Stimulated activated CD4-positive, alpha-beta T cell treated with anti-CD3 and anti-CD28 coated beads, Interleukin-15, amount 100 ng/mL, for 1 hour (primary cell): ENCODE results near the gene CROCC.
"Not testable (repeated sequence)": the region's sequence is repeated elsewhere in the genome, so short reads cannot be mapped to it uniquely, and the experiment has no call there.

Experiments used
- DNase-seq, 2 donors: peaks; one replicate each; pipeline ENCODE4 v3.0.0-alpha.2; 2020; ENCODE audit warnings: low read depth in 1 of 2, low spot score in 1 of 2

Gene CROCC

DNA sequence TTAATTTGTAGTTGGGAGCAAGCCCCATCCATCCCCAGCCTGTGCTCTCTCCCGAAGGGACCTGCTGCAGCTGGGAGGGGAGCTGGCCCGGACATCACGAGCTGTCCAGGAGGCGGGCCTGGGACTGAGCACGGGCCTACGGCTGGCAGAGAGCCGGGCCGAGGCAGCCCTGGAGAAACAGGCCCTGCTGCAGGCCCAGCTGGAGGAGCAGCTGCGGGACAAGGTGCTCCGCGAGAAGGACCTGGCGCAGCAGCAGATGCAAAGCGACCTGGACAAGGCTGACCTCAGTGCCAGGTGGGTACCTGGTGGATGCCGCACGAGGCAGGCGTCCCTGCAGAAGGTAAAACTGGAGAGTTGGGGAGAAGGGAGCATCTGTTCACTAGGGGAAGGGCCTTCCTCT is 14.8 kb downstream of the CROCC start:
- not testable (repeated sequence) for DNase-seq

DNA sequence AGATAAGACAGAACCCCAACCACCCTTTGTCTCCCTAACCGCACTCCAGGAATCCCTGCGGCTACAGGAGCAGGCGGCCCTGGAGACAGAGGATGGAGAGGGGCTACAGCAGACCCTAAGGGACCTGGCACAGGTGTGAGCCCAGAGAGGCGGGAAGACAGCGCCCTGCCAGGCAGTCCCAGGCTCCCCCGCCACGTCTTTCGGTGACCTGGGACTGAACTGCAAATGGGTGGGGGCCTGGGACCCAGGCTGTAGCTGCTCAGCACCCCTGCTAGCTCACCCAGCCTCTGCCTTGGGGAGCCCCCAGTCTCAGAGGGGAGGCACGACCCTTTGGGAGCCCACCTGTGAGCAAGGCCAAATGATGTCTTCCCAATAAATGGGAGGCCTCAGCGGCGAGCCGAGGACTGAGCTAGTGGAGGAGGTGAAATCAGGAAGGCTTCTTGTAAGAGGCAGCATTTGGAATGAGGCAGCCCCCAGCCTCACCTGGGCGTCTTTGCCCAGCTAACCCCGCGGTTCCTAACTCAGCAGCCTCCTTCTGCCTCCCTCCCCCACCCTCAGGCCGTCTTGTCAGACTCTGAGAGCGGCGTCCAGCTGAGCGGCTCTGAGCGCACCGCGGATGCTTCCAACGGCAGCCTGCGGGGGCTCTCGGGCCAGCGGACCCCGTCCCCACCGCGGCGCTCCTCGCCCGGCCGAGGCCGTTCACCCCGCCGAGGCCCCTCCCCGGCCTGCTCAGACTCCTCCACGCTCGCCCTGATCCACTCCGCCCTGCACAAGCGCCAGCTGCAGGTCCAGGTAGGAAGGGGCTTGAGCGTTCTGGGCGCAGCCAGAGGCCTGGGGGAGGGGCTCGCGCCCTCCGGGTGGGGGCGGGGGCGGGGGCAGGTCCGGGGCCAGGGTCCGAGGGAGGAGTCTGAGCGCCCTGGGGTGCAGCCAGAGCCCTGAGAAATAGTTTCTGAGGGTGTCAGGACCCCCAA is 16.9 kb downstream of the CROCC start:
- no peak for DNase-seq

DNA sequence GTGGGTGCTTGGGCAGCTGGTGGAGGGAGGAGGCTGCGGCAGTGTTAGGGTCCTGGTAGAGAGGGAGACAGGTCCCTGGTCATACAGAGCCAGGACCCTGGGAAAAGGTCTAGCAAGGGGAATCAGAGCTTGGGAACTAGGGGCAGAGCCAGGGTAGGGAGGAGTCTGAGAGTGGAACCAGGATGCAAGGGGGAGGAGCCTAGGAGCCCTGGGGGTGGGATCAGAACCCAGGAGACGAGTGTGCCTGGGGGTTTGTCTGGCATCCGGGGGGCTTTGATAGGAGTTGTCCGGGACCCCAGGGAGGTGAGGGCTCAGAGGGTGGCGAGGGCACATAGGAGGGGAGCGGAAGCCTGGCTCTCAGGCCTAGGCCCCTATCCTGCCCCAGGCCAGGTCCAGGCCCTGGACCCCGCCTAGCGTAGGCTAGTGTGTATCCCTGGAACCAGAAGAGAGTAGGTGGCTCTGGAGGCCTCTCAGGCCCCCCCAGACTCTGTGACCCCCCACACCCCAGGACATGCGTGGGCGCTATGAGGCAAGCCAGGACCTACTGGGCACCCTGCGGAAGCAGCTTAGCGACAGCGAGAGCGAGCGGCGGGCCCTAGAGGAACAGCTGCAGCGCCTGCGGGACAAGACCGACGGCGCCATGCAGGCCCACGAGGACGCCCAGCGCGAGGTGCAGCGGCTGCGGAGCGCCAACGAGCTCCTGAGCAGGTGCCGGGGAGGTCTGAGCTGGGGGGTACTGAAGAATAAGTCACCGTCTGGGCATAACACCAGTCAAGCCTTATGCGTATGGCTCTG is 17.9 kb downstream of the CROCC start:
- not testable (repeated sequence) for DNase-seq

DNA sequence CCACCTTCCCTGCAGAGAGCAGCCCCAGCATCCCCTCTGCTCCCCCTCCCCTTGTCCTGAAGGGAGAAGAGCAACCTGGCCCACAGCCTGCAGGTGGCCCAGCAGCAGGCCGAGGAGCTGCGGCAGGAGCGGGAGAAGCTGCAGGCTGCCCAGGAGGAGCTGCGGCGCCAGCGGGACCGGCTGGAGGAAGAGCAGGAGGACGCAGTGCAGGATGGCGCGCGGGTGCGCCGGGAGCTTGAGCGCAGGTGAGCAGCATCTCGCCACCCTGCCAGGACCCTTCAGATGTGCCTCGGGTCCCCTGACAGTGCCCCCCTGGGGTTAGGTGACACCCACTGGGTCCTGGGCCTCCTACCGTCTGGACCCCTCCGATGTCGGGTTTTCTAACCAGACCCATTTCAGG is 22.3 kb downstream of the CROCC start:
- no peak for DNase-seq

DNA sequence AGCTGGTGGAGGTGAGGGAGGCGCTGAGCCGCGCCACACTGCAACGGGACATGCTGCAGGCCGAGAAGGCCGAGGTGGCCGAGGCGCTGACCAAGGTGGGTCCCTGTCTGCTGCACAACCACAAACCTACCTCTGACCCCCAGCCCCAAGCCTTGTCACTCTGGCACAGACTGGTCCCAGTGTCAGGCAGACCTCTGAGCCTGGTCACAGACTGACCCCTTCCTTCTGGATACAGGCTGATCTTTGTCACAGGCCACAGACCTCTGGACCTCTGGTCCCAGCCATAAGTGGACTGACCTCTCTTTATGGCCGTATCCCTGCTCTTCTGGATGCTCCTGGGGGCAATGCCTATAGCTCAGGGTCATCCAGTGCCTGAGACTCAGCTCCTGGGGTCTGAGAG is 23.8 kb downstream of the CROCC start:
- DNase-seq, result not testable (repeated sequence)

DNA sequence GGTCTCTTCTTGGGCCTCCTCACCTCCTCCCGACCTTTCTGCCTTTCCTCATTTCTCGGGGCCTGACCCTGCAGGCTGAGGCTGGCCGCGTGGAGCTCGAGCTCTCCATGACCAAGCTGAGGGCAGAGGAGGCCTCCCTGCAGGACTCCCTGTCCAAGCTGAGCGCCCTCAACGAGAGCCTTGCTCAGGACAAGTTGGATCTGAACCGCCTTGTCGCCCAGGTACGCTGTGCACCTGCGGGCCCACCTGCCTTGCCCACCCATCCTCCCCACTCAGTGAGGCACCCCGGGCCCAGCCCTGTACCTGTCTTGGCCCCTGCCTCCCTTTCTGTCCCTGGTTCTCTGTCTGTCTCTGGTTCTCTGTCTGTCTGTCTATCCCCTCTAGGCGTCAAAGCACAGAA is 24.5 kb downstream of the CROCC start:
- DNase-seq, result not testable (repeated sequence)

DNA sequence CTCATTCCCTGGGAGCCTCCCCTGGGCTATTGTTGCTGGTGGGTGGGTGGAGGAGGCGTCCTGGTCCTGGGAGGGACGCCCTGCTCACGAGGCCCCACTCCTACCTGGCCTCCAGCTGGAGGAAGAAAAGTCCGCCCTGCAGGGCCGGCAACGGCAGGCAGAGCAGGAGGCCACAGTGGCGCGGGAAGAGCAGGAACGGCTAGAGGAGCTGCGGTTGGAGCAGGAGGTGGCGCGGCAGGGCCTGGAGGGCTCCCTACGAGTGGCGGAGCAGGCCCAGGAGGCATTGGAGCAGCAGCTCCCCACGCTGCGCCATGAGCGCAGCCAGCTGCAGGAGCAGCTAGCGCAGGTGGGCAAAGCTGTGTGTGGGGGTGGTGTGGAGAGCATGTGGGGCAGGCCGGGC is 24.9 kb downstream of the CROCC start:
- no peak for DNase-seq

DNA sequence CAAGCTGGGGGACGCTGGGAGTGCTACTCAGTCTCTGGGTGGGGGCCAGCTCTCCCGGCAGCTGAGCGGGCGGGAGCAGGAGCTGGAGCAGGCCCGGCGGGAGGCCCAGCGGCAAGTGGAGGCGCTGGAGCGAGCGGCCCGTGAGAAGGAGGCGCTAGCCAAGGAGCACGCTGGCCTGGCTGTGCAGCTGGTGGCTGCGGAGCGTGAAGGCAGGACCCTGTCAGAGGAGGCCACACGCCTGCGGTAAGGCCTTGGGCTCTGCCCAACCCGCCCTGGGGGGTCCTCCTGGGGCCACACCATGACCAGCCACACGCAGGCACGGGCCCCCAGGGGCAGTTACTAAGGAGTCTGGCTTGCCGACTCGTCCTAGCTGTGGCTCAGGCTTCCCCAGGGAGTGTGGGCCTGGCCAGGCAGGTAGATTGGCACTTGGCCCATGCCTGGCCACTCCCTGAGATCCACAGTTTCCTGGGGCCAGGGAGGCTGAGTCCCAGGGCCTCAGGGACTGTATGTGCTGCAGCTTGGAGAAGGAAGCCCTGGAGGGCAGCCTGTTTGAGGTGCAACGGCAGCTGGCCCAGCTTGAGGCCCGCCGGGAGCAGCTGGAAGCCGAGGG is 26.7 kb downstream of the CROCC start:
- DNase-seq, result not testable (repeated sequence)

DNA sequence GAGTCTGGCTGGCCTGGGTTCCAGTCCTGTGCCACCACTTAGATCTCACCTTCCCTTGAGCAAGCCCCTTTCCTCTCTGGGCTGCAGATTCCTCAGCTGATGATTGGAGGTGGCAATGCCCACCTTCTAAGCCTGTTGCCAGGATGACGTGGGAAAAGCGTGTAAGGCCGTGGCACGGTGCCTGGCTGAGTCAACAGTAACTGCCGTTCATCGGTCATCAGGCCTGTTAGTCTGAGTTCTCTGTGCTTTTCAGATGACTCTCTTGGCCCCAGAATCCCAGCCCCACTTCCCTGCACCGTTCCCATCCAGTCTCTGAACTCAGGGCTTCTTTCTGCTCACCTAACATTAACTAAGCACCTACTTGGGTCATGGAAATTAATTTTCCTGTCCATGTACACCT is 27.3 kb downstream of the CROCC start:
- not testable (repeated sequence) for DNase-seq

DNA sequence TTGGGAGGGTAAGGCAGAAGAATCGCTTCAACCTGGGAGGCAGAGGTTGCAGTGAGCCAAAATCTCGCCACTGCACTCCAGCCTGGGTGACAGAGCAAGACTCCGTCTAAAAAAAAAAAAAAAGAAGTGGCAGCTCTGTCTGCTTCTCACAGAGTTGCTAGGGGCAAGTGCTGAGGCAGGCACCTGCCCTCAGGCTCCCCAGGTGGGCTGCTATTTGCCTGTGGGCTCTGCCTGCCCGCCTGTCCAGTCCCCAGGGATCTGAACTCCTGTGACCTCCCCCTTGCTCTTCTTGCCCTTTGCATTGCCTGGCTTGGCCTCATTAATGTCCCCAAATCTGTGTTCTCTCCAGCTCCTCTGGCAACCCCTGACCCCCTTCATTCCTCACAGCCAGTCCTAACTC is 30.6 kb downstream of the CROCC start:
- not testable (repeated sequence) for DNase-seq

DNA sequence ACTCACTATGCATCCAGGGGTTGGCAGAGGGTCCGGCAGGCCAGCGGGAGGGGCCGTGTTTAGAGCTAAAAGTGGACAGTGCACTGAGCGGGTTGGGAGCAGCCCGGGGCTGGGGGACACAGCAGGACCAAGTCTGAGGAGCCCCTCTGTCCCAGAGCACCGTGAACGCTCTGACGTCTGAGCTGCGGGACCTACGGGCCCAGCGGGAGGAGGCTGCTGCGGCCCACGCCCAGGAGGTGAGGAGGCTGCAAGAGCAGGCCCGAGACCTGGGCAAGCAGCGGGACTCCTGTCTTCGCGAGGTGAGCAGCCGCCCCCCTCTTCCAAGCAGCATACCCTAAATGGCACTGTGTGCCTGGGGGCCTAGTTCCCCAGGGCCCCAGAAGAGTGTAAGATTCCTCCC is 32.8 kb downstream of the CROCC start:
- no peak for DNase-seq

DNA sequence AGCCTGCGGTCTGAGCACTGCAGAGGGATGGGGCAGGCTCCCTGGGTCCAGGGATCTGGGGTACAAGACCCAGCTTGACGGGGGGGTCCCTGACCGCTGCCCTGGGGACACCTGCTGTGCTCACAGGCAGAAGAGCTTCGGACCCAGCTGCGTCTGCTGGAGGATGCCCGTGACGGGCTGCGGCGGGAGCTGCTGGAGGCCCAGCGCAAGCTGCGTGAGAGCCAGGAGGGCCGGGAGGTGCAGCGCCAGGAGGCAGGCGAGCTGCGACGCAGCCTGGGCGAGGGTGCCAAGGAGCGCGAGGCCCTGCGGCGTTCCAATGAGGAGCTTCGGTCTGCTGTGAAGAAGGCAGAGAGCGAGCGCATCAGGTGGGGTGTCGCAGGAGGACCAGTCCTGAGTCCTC is 33.5 kb downstream of the CROCC start:
- no peak for DNase-seq

DNA sequence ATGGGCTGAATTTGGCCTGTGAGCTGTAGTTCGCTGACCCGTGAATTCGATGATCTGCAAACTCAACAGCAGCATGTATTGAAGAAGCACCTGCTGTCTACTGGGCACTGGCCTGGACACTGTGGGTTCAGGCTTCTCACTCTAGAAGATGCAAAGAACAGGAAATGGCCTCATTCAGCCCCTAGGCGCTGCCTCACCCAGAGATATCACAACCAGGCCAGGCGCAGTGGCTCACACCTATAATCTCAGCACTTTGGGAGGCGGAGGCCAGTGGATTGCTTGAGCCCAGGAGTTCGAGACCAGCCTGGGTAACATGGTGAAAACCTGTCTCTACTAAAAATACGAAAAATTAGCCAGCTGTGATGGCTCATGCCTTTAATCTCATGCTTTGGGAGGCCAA is 35.0 kb downstream of the CROCC start:
- no peak for DNase-seq

DNA sequence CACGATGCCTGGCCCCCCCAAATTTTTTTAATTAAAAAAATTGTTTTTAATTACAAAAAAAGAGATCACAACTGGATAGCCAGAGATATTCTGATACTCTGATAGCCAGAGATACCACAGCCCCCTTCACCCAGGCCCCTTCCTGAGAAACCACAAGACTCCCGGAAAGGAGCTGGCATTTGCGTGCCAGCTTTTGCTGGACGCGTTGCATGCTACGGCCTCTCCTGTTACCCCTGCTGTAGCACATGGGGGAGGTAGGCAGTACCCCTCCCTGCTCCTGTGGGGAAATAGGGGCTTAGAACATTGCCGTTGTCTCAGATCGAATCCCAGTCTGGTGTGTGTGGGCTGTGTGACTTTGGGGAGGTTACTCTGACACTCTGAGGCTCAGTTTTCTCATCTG is 36.0 kb downstream of the CROCC start:
- DNase-seq, result no peak

DNA sequence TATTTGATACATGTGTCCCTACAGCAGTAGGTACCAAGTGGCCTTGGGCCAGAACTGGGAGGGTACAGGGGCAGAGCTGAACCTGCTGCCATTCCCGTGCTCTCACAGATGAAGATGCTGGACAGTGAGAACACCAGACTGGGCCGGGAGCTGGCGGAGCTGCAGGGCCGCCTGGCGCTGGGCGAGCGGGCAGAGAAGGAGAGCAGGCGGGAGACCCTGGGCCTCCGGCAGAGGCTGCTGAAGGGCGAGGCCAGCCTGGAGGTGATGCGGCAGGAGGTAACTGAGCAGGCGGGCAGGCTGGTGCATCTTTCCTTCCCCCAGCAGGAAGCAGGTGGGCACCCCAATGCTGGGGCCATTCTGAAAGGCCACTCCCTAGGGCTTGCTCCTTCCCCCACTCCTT is 36.7 kb downstream of the CROCC start:
- no peak for DNase-seq

DNA sequence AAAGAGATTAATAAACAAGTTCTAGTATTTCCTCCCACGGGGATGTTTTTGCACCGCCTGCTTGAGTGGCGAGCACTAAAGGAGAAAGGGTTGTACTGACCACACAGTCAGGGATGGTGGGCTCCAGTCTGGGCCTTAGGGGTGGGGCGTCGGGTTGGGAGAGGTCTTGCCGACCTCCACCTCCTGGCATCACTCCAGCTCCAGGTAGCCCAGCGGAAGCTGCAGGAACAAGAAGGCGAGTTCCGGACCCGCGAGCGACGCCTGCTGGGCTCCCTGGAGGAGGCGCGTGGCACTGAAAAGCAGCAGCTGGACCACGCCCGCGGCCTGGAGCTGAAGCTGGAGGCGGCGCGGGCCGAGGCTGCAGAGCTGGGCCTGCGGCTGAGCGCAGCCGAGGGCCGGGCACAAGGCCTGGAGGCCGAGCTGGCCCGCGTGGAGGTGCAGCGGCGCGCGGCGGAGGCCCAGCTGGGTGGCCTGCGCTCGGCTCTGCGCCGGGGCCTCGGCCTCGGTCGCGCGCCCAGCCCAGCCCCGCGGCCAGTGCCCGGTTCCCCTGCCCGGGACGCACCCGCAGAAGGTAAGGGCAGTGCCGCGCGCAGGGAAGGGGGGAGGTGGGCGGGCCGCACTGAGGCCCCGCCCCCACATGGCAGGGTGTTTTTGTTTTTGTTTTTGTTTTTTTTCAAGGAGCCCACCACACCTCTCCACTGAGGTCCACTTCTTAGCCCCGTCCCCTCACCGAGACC is 39.0 kb downstream of the CROCC start:
- DNase-seq, result peak; percentile 52 to 66

DNA sequence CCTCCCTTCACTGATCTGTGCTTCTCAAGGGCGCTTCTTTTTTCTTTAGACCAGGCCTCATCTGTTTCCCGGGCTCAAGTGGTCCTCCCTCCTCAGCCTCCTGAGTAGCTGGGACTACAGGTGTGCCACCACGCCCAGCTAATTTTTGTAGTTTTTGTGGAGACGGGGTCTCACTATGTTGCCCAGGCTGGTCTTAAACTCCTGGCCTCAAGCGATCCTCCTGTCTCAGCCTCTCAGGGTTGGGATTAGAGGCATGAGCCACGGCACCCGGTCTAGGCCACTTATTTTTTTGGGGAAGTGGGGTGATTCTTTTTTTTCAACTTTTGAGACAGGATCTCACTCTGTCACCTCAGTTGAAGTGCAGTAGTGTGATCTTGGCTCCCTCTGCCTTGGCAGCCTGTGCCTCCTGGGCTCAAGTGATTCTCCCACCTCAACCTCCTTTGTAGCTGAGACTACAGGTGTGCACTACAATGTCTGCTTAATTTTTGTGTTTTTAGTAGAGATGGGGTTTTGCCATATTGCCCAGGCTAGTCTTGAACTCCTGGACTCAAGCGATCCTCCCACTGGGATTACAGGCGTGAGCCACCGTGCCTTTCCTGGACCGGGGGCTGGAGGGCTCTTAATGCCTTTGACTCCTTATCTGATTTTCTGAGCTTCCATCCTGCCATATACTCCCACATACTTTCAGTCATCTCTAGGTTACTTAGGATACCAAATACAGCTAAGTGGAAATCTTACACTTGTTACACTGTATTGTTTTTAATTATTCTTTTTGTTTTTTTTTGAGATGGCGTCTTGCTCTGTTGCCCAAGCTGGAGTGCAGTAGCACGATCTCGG is 39.8 kb downstream of the CROCC start:
- no peak for DNase-seq

DNA sequence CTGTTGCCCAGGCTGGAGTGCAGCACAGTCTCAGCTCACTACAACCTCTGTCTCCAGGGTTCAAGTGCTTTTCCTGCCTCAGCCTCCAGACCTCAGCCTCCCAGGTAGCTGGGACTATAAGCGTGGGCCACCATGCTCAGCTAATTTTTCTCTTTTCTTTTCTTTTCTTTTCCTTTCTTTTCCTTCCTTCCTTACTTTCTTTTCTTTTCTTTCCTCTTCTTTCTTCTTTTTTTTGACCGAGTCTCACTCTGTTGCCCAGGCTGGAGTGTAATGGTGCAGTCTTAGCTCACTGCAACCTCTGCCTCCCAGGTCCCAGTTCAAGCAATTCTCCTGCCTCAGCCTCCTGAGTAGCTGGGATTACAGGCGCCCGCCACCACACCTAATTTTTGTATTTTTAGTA is 42.4 kb downstream of the CROCC start:
- DNase-seq, result not testable (repeated sequence)

DNA sequence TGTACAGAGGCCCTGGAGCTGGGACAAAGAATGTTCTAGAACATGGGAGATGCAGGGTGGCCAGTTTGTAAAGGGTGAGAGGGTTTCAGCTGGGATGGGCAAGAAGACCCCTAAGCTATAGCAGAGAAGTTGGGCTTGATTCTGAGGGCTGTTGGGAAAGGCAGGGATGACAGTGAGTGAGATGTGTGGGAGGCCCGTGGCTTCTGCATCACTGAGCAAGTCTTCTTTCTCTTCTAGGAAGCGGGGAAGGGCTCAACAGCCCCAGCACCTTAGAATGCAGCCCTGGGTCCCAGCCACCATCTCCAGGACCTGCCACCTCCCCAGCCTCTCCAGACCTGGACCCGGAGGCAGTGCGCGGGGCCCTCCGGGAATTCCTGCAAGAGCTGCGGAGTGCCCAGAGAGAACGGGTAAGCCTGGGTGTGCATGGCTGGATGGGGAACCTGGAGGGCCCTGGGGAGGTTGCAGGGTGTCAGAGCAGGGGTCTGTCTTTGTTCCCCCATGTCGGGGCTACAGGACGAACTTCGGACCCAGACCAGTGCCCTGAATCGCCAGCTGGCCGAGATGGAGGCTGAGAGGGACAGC is 43.8 kb downstream of the CROCC start:
- DNase-seq, result no peak

DNA sequence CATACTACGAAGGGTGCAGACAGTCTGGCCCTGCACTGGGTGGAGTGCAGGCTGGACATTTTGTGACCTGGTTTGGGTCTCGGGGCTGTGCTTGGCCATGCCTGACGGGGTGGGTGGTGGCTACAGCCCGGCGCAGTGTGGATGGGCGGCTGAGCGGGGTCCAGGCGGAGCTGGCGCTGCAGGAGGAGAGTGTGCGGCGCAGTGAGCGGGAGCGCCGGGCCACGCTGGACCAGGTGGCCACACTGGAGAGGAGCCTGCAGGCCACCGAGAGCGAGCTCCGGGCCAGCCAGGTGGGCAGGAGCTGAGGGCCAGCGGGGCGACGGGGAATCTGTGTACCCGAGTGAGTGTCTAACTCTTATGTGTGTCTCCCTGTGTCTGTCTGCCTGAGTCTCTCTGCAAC is 44.6 kb downstream of the CROCC start:
- DNase-seq, result no peak
